HCT116 (cell line): ENCODE results near the gene SLC24A1.

Experiments used
- EZH2phosphoT487 ChIP-seq: fragments of 200-600 bp; IDR thresholded peaks from 2 replicates; pipeline ENCODE4 v1.6.1; 2018; ENCODE audit warnings: antibody characterized with exemption, borderline replicate concordance
- POLR2A ChIP-seq: IDR thresholded peaks from 2 replicates; pipeline ENCODE4 v1.7.0; 2011; ENCODE audit warnings: borderline replicate concordance; ENCODE audit not compliant: insufficient read depth, insufficient read length; ENCODE audit errors: extremely low read depth
- POLR2AphosphoS5 ChIP-seq: IDR thresholded peaks from 2 replicates; pipeline ENCODE4 v1.6.1; 2011; ENCODE audit warnings: mild to moderate bottlenecking, low read depth, low read length, moderate library complexity
- SIN3A ChIP-seq: IDR thresholded peaks from 2 replicates; pipeline ENCODE4 v1.6.1; 2012; ENCODE audit warnings: low read depth
- SP1 ChIP-seq: IDR thresholded peaks from 2 replicates; pipeline ENCODE4 v1.6.1; 2012; ENCODE audit warnings: low read depth
- SRF ChIP-seq: IDR thresholded peaks from 2 replicates; pipeline ENCODE4 v1.6.1; 2012; ENCODE audit warnings: low read depth
- YY1 ChIP-seq: IDR thresholded peaks from 2 replicates; pipeline ENCODE4 v1.6.1; 2011; ENCODE audit warnings: low read length, low read depth, moderate library complexity, mild to moderate bottlenecking; ENCODE audit not compliant: insufficient replicate concordance; ENCODE audit errors: extremely low read depth
- ZNF274 ChIP-seq: fragments of 200-500 bp; sonication (Bioruptor generic); IDR thresholded peaks from 2 replicates; pipeline ENCODE4 v1.6.1; 2014; ENCODE audit warnings: mild to moderate bottlenecking, low read depth, low read length, inconsistent platforms
- TF ChIP-seq, protein P1 (sequence below), 3 experiments: fragments of 200-600 bp in 1 of 3; sonication (generic) in 1 of 3; IDR thresholded peaks in 2 of 3; conservative IDR thresholded peaks in 1 of 3; 2 replicates each; pipeline ENCODE4 v1.5.1; 2012 to 2017; ENCODE audit warnings: low read depth in 2 of 3, low read length in 2 of 3, antibody characterized with exemption in 1 of 3, borderline replicate concordance in 1 of 3, control low read depth in 1 of 3, mild to moderate bottlenecking in 1 of 3, mixed read lengths in 1 of 3, mixed run types in 1 of 3, moderate library complexity in 1 of 3; ENCODE audit not compliant: insufficient read depth in 1 of 3
- TF ChIP-seq, protein P2 (sequence below): IDR thresholded peaks from 2 replicates; pipeline ENCODE4 v1.6.1; 2012
- TF ChIP-seq, protein P3 (sequence below): IDR thresholded peaks from 2 replicates; pipeline ENCODE4 v1.6.1; 2012

DNA sequence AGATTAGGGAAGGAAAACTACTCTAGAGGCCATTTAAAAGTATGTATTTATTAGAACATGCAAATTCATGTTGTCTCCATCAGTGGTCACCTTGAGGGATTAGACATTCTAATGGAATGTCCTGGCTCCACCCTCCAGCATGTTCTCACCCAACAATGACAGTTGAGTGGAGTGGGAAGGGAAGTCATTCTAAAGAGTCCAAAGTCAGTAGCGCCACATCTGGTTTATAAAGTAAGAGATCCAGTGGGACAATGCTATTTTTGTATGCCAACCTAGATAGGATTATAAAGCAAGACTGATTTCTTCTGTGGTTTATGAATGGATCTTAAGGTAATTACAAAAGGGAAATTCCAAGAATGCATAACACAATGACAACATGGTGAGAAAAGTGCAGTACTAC, 33.3 kb downstream of the SLC24A1 start:
- TF ChIP-seq, protein P1, sequence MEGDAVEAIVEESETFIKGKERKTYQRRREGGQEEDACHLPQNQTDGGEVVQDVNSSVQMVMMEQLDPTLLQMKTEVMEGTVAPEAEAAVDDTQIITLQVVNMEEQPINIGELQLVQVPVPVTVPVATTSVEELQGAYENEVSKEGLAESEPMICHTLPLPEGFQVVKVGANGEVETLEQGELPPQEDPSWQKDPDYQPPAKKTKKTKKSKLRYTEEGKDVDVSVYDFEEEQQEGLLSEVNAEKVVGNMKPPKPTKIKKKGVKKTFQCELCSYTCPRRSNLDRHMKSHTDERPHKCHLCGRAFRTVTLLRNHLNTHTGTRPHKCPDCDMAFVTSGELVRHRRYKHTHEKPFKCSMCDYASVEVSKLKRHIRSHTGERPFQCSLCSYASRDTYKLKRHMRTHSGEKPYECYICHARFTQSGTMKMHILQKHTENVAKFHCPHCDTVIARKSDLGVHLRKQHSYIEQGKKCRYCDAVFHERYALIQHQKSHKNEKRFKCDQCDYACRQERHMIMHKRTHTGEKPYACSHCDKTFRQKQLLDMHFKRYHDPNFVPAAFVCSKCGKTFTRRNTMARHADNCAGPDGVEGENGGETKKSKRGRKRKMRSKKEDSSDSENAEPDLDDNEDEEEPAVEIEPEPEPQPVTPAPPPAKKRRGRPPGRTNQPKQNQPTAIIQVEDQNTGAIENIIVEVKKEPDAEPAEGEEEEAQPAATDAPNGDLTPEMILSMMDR (IDR thresholded peaks at IDR 0.05 in 2 of 3, conservative IDR thresholded peaks at IDR 0.05 in 1 of 3; ENCODE audit: borderline replicate concordance in 1 of 3, insufficient read depth in 1 of 3, low read depth in 2 of 3, low read length in 2 of 3): no peak
- TF ChIP-seq SRF (no peak), YY1 (no peak), ZNF274 (no peak), POLR2AphosphoS5 (no peak), POLR2A (no peak), SP1 (no peak), EZH2phosphoT487 (no peak), SIN3A (no peak)
- TF ChIP-seq, protein P2, sequence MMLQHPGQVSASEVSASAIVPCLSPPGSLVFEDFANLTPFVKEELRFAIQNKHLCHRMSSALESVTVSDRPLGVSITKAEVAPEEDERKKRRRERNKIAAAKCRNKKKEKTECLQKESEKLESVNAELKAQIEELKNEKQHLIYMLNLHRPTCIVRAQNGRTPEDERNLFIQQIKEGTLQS: no peak
- TF ChIP-seq, protein P3, sequence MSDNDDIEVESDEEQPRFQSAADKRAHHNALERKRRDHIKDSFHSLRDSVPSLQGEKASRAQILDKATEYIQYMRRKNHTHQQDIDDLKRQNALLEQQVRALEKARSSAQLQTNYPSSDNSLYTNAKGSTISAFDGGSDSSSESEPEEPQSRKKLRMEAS: no peak
